Fibroblast of lung (primary cell): ENCODE data around the gene PRDX2. TPM values are rescaled to one million over a fixed set of nuclear protein-coding genes. Genes with fewer than 3 reads are reported as not detected.
"Not testable (repeated sequence)": the region's sequence is repeated elsewhere in the genome, so short reads cannot be mapped to it uniquely, and the experiment has no call there.

Experiments used
- DNase-seq, 2 donors: peaks; one replicate each; pipeline versions ENCODE4 v3.0.0 to v3.0.0-alpha.2; 2010; ENCODE audit warnings: low read depth in 2 of 2
- H2AFZ ChIP-seq: 2 replicates; pipeline ENCODE4 v1.5.1; 2012; ENCODE audit warnings: low read length, control low read depth, inconsistent platforms
- H3K27ac ChIP-seq: 2 replicates; pipeline ENCODE4 v1.5.1; 2011; ENCODE audit warnings: low read length, control low read depth; ENCODE audit not compliant: insufficient read depth
- H3K27me3 ChIP-seq: 2 replicates; pipeline ENCODE4 v1.5.1; 2011; ENCODE audit warnings: mild to moderate bottlenecking, low read length; ENCODE audit not compliant: control insufficient read depth, insufficient read depth
- H3K36me3 ChIP-seq: 2 replicates; pipeline ENCODE4 v1.5.1; 2011; ENCODE audit warnings: low read length; ENCODE audit not compliant: control insufficient read depth, insufficient read depth
- H3K4me1 ChIP-seq: 2 replicates; pipeline ENCODE4 v1.5.1; 2011; ENCODE audit warnings: low read length; ENCODE audit not compliant: control insufficient read depth, insufficient read depth; ENCODE audit errors: extremely low read depth
- H3K4me2 ChIP-seq: 2 replicates; pipeline ENCODE4 v1.5.1; 2011; ENCODE audit warnings: low read length, control low read depth; ENCODE audit not compliant: insufficient read depth; ENCODE audit errors: extremely low read depth
- H3K4me3 ChIP-seq, 4 experiments: fragments of 200-600 bp in 1 of 4; sonication (generic) in 1 of 4; replicated peaks in 1 of 4; 2 replicates each; pipeline ENCODE4 v1.5.1; 2011 to 2016; ENCODE audit warnings: low read length in 4 of 4, low read depth in 3 of 4, mild to moderate bottlenecking in 3 of 4, control low read depth in 2 of 4, inconsistent platforms in 1 of 4, mixed read lengths in 1 of 4; ENCODE audit not compliant: insufficient read depth in 1 of 4; ENCODE audit errors: control extremely low read depth in 1 of 4
- H3K79me2 ChIP-seq: 2 replicates; pipeline ENCODE4 v1.5.1; 2012; ENCODE audit warnings: mild to moderate bottlenecking, low read length, inconsistent platforms; ENCODE audit not compliant: control insufficient read depth, insufficient read depth
- H3K9ac ChIP-seq: 2 replicates; pipeline ENCODE4 v1.5.1; 2011; ENCODE audit warnings: mild to moderate bottlenecking, low read length, control low read depth; ENCODE audit not compliant: insufficient read depth
- H3K9me3 ChIP-seq: 2 replicates; pipeline ENCODE4 v1.5.1; 2012; ENCODE audit warnings: low read depth, low read length; ENCODE audit not compliant: control insufficient read depth, insufficient read depth
- H4K20me1 ChIP-seq: 2 replicates; pipeline ENCODE4 v1.5.1; 2011; ENCODE audit warnings: low read length; ENCODE audit not compliant: control insufficient read depth, insufficient read depth; ENCODE audit errors: extremely low read depth
- CTCF ChIP-seq, 2 donors: IDR thresholded peaks in 1 of 2; conservative IDR thresholded peaks in 1 of 2; 1 replicate in 1 of 2; 2 replicates in 1 of 2; pipeline ENCODE4 v1.5.1; 2011 to 2012; ENCODE audit warnings: low read length in 2 of 2, control low read depth in 1 of 2, inconsistent platforms in 1 of 2, low read depth in 1 of 2, mild to moderate bottlenecking in 1 of 2
- EZH2 ChIP-seq: IDR thresholded peaks from 2 replicates; pipeline ENCODE4 v1.5.1; 2012; ENCODE audit warnings: low read length, control low read depth, mild to moderate bottlenecking; ENCODE audit errors: missing control alignments
- polyA plus RNA-seq, 2 donors: library from polyadenylated mRNA; depleted of rRNA in 1 of 2; stranded (reverse) in 1 of 2; unstranded in 1 of 2; fragments of >200 nt; gene quantifications; 2 replicates each; pipeline ENCODE4 v1.2.1, GENCODE V29; 2011 to 2012; ENCODE audit warnings: missing spikeins in 1 of 2
- total RNA-seq: library from RNA; depleted of rRNA; stranded (reverse); fragments of >200 nt; gene quantifications from 2 replicates; pipeline ENCODE4 v1.2.1, GENCODE V29; 2014

PRDX2 gene
- total and polyA plus RNA-seq, 2 donors (not counting 1 experiment from before 2014, with no cell fraction given): 186 to 228 TPM

DNA sequence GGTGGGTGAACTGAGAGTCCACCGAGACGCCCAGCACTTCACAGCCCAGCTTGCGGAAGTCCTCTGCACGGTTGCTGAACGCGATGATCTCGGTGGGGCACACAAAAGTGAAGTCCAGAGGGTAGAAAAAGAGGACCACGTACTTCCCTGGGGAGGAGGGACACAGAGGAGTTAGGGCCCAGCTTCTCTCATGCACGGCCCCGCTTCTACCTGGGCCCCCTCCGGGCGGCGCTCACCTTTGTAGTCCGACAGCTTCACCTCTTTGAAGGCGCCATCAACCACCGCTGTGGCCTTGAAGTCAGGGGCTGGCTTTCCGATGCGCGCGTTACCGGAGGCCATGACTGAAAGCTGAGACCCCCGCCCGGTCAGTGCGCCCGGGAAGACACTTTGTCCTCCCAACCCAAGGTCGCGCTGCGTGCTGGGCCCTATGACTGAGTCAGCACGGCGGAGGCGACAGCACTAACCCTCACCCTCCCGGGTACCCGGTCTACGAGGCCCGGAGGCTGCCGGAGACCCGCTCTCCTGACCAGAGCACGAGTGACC lies 606 bp downstream of the PRDX2 start:
- Histone ChIP-seq H3K4me1 (peaks cover 11% of the 10 kb centered on the region), H2AFZ (peak overlapping the region; percentile 82), H3K9ac (peak overlapping the region; percentile 73), H3K4me2 (peak overlapping the region; percentile 99), H4K20me1 (no peaks in the 10 kb centered on the region), H3K36me3 (no peaks in the 10 kb centered on the region), H3K9me3 (no peaks in the 10 kb centered on the region), H3K27ac (peak overlapping the region; percentile 52), H3K4me3 (peak overlapping the region; percentile 79 to 87 (median 85)), H3K79me2 (peaks cover 3% of the 10 kb centered on the region), H3K27me3 (no peaks in the 10 kb centered on the region)
- TF ChIP-seq EZH2: no peak
- no peak for DNase-seq

GRCh38 chr19:12800466-12800770 lies 1.2 kb downstream of the PRDX2 start:
- DNase-seq: no peak
- H3K4me3 ChIP-seq: peak overlapping the region in 3 of 4 experiments; percentile 85 to 87 (median 85)
- no peak overlapping the region for H3K9ac ChIP-seq
- peaks cover 3% of the 10 kb centered on the region for H3K79me2 ChIP-seq
- H3K4me2 ChIP-seq: peak overlapping the region; percentile 99
- H3K27me3 ChIP-seq: no peaks in the 10 kb centered on the region
- no peaks in the 10 kb centered on the region for H3K9me3 ChIP-seq
- peaks cover 13% of the 10 kb centered on the region for H3K4me1 ChIP-seq
- H2AFZ ChIP-seq: no peak overlapping the region
- no peaks in the 10 kb centered on the region for H3K36me3 ChIP-seq
- no peaks in the 10 kb centered on the region for H4K20me1 ChIP-seq
- no peak for TF ChIP-seq CTCF (conservative IDR thresholded peaks at IDR 0.05 in 1 of 2, IDR thresholded peaks at IDR 0.05 in 1 of 2; ENCODE audit: low read depth in 1 of 2, low read length in 2 of 2)
- H3K27ac ChIP-seq: no peak overlapping the region

DNA sequence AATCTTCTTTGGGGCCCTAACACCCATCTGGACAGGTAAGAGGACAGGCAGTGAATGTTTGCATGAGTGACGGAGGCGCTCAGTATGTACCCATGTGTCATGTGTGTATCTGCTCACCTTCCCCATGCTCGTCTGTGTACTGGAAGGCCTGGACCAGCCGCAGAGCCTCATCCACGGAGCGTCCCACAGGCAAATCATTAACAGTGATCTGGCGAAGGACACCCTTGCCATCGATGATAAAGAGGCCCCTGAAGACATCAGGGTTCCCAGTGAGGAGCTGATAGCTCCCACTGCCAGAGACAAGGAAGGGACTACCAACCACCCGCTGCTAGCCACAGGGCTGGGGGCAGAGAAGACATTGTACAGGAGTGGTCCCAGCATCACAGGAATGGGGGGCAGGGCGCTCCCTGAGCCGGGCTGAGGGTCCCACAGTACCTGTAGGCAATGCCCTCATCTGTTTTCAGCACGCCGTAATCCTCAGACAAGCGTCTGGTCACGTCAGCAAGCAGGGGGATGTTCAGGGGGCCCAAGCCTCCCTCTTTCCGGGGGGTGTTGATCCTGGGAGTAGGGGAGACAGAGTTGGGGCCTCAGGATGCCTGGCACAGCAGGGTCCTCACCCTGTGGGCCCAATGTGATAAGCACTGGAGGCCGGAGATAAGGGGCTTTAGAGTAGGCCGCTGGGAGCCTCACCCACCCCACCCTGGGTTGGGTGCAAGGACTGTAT lies 1.7 kb downstream of the PRDX2 start:
- Histone ChIP-seq H3K9me3 (no peaks in the 10 kb centered on the region), H4K20me1 (no peaks in the 10 kb centered on the region), H2AFZ (no peak overlapping the region), H3K4me3 (no peak overlapping the region), H3K36me3 (no peaks in the 10 kb centered on the region), H3K4me2 (no peak overlapping the region), H3K4me1 (peaks cover 13% of the 10 kb centered on the region), H3K9ac (no peak overlapping the region), H3K27me3 (no peaks in the 10 kb centered on the region), H3K79me2 (peaks cover 3% of the 10 kb centered on the region), H3K27ac (no peak overlapping the region)
- DNase-seq: no peak
- TF ChIP-seq CTCF (conservative IDR thresholded peaks at IDR 0.05 in 1 of 2, IDR thresholded peaks at IDR 0.05 in 1 of 2; ENCODE audit: low read depth in 1 of 2, low read length in 2 of 2) (no peak), EZH2 (no peak)

DNA sequence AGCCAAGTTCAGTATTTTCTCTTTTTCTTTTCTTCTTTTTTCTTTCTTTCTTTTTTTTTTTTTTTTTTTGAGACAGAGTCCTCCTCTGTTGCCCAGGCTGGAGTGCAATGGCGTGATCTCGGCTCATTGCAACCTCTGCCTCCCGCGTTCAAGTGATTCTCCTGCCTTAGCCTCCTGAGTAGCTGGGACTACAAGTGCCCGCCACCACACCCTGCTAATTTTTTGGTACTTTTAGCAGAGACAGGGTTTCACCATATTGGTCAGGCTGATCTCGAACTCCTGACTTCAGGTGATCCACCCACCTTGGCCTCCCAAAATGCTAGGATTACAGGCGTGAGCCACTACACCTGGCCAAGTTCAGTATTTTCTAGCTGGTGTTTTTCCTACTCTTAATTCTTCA lies 4.0 kb downstream of the PRDX2 start:
- H3K36me3 ChIP-seq, DNase-seq, H3K27ac ChIP-seq, H3K9ac ChIP-seq, H3K4me2 ChIP-seq, H3K27me3 ChIP-seq, H3K4me3 ChIP-seq, H3K9me3 ChIP-seq, H2AFZ ChIP-seq, H3K79me2 ChIP-seq, H4K20me1 ChIP-seq: not testable (repeated sequence)
- H3K4me1 ChIP-seq: peaks cover 15% of the 10 kb centered on the region
